Measurements from ENCODE around the gene COQ8A.

The COQ8A gene

DNA sequence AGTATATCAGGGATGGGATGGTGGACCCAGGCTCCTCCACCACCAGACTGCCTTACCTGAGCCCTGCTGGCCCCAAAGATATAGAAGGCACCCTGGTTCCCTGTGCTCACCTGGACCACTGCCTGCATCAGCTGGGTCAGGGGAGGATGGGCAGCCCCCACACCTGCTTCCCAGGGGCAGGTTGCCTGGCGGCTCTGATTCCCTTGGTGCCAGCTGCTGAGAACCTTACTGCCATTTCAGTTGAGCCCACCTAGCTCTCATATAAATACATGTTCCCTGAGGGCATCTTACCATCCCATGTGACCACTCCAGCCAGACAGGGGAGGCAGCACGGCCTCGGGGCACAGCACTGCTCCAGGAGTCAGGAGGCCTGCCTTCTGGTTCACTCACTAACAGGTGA is 45.3 kb upstream of the COQ8A start:
- H3K27me3 ChIP-seq (ENCODE audit: insufficient read depth, low read length, poor library complexity, severe bottlenecking): no peaks in the 10 kb centered on the region
- H3K9ac ChIP-seq (ENCODE audit: low read depth, low read length, poor library complexity, severe bottlenecking): no peak overlapping the region
- no peak overlapping the region for H3K4me3 ChIP-seq (ENCODE audit: low read length, poor library complexity, severe bottlenecking)
- H3K4me2 ChIP-seq (ENCODE audit: low read depth, low read length, poor library complexity, severe bottlenecking): no peak overlapping the region
- H3K9me2 ChIP-seq (replicated peaks; ENCODE audit: low read depth, low read length): no peaks in the 10 kb centered on the region
- no peaks in the 10 kb centered on the region for H3K9me3 ChIP-seq (ENCODE audit: insufficient read depth, low read depth, low read length)
- no peaks in the 10 kb centered on the region for H3K36me3 ChIP-seq (ENCODE audit: insufficient read depth, low read length)
- H4K20me1 ChIP-seq (ENCODE audit: insufficient read depth, low read length, poor library complexity, severe bottlenecking): no peaks in the 10 kb centered on the region
- H2AFZ ChIP-seq (ENCODE audit: low read length): no peak overlapping the region
- H3K79me2 ChIP-seq (ENCODE audit: insufficient read depth, low read length): no peaks in the 10 kb centered on the region
- TF ChIP-seq, protein P1, sequence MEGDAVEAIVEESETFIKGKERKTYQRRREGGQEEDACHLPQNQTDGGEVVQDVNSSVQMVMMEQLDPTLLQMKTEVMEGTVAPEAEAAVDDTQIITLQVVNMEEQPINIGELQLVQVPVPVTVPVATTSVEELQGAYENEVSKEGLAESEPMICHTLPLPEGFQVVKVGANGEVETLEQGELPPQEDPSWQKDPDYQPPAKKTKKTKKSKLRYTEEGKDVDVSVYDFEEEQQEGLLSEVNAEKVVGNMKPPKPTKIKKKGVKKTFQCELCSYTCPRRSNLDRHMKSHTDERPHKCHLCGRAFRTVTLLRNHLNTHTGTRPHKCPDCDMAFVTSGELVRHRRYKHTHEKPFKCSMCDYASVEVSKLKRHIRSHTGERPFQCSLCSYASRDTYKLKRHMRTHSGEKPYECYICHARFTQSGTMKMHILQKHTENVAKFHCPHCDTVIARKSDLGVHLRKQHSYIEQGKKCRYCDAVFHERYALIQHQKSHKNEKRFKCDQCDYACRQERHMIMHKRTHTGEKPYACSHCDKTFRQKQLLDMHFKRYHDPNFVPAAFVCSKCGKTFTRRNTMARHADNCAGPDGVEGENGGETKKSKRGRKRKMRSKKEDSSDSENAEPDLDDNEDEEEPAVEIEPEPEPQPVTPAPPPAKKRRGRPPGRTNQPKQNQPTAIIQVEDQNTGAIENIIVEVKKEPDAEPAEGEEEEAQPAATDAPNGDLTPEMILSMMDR (conservative IDR thresholded peaks at IDR 0.05; ENCODE audit: low read length): no peak
- no peak for TF ChIP-seq EZH2phosphoT487 (IDR thresholded peaks at IDR 0.05; ENCODE audit: borderline replicate concordance)
- peaks cover 10% of the 10 kb centered on the region for H3K4me1 ChIP-seq (ENCODE audit: insufficient read depth, low read length, poor library complexity, severe bottlenecking)
- H3F3A ChIP-seq (ENCODE audit: low read depth): no peaks in the 10 kb centered on the region

GRCh38 chr1:226895644-226896043 is 44.5 kb upstream of the COQ8A start:
- Histone ChIP-seq H3K36me3 (ENCODE audit: insufficient read depth, low read length) (no peaks in the 10 kb centered on the region), H3K79me2 (ENCODE audit: insufficient read depth, low read length) (no peaks in the 10 kb centered on the region), H3K9me2 (replicated peaks; ENCODE audit: low read depth, low read length) (no peaks in the 10 kb centered on the region), H3F3A (ENCODE audit: low read depth) (no peaks in the 10 kb centered on the region), H2AFZ (ENCODE audit: low read length) (no peak overlapping the region), H3K4me1 (ENCODE audit: insufficient read depth, low read length, poor library complexity, severe bottlenecking) (peaks cover 10% of the 10 kb centered on the region), H3K9me3 (ENCODE audit: insufficient read depth, low read depth, low read length) (no peaks in the 10 kb centered on the region), H3K4me2 (ENCODE audit: low read depth, low read length, poor library complexity, severe bottlenecking) (no peak overlapping the region), H3K4me3 (ENCODE audit: low read length, poor library complexity, severe bottlenecking) (no peak overlapping the region), H3K9ac (ENCODE audit: low read depth, low read length, poor library complexity, severe bottlenecking) (no peak overlapping the region), H3K27me3 (ENCODE audit: insufficient read depth, low read length, poor library complexity, severe bottlenecking) (no peaks in the 10 kb centered on the region), H4K20me1 (ENCODE audit: insufficient read depth, low read length, poor library complexity, severe bottlenecking) (no peaks in the 10 kb centered on the region)
- no peak for TF ChIP-seq EZH2phosphoT487 (IDR thresholded peaks at IDR 0.05; ENCODE audit: borderline replicate concordance)
- TF ChIP-seq, protein P1 (conservative IDR thresholded peaks at IDR 0.05; ENCODE audit: low read length): no peak

DNA sequence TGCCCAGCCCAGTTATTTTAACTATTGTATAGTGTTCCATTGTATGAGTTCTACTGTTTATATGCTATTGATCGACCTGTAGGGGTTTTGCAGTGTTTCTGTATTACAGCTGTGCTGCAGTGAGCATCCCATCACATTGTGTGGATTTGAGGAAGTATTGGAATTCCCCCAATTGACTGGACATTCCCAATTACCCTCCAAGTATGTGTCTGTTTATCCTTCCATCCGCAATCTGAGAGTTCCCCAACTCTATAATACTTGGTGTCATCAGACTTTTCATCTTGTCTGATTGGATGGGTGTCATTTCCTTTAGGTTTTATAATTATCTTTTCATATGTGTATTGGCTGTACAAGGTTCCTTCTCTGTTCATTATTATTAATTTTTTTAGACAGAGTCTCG is 41.8 kb upstream of the COQ8A start:
- no peak for TF ChIP-seq EZH2phosphoT487 (IDR thresholded peaks at IDR 0.05; ENCODE audit: borderline replicate concordance)
- TF ChIP-seq, protein P1 (conservative IDR thresholded peaks at IDR 0.05; ENCODE audit: low read length): no peak
- H3K36me3 ChIP-seq (ENCODE audit: insufficient read depth, low read length): no peaks in the 10 kb centered on the region
- H3K4me2 ChIP-seq (ENCODE audit: low read depth, low read length, poor library complexity, severe bottlenecking): no peak overlapping the region
- H3K9me2 ChIP-seq (replicated peaks; ENCODE audit: low read depth, low read length): no peaks in the 10 kb centered on the region
- H3K4me3 ChIP-seq (ENCODE audit: low read length, poor library complexity, severe bottlenecking): no peak overlapping the region
- no peaks in the 10 kb centered on the region for H3K9me3 ChIP-seq (ENCODE audit: insufficient read depth, low read depth, low read length)
- no peaks in the 10 kb centered on the region for H3K79me2 ChIP-seq (ENCODE audit: insufficient read depth, low read length)
- no peaks in the 10 kb centered on the region for H4K20me1 ChIP-seq (ENCODE audit: insufficient read depth, low read length, poor library complexity, severe bottlenecking)
- H2AFZ ChIP-seq (ENCODE audit: low read length): no peak overlapping the region
- H3K4me1 ChIP-seq (ENCODE audit: insufficient read depth, low read length, poor library complexity, severe bottlenecking): no peaks in the 10 kb centered on the region
- H3F3A ChIP-seq (ENCODE audit: low read depth): no peaks in the 10 kb centered on the region
- no peak overlapping the region for H3K9ac ChIP-seq (ENCODE audit: low read depth, low read length, poor library complexity, severe bottlenecking)
- H3K27me3 ChIP-seq (ENCODE audit: insufficient read depth, low read length, poor library complexity, severe bottlenecking): no peaks in the 10 kb centered on the region
